ENCODE data around the gene DHRS1. TPM values are rescaled to one million over a fixed set of nuclear protein-coding genes. Genes with fewer than 3 reads are reported as not detected.

DHRS1 gene
- total RNA-seq, 1 experiment from 2014 or later: 19.7 TPM

DNA sequence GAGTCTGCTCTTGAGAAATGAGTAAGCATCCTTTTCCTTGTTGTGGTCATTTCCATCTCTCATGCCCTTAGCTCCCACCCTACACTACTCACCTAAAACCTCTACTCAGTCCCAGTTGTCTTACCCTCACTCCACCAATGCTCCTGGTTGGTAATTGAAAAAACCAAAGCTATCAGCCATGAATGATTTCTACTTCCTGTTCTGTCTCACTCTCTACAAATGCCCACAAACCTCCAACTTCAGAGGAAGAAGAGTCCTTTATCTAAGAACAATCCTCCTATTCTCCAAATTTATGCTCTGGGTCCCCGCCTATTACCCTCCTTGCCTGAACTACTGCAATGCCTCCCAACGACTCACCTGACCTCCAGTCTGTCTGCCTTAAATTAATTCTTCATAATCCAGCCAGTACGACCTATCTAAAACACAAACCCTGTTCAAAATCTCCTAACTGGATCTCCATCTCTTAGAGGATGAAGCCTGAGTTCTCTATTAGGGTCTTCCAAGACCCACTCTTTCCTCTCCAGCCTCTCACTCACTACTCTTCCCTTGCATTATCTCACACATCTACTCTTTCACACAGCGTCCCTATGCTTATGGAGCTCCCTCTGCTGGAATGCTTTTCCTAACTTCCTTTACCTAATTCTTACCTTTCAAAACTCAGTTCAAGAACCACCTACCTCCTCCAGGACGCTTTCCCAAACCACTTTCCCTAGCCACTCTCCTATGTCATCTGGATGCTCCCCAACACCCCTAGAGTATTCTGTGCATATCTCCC is 2.2 kb downstream of the DHRS1 start:
- TF ChIP-seq, protein P1, sequence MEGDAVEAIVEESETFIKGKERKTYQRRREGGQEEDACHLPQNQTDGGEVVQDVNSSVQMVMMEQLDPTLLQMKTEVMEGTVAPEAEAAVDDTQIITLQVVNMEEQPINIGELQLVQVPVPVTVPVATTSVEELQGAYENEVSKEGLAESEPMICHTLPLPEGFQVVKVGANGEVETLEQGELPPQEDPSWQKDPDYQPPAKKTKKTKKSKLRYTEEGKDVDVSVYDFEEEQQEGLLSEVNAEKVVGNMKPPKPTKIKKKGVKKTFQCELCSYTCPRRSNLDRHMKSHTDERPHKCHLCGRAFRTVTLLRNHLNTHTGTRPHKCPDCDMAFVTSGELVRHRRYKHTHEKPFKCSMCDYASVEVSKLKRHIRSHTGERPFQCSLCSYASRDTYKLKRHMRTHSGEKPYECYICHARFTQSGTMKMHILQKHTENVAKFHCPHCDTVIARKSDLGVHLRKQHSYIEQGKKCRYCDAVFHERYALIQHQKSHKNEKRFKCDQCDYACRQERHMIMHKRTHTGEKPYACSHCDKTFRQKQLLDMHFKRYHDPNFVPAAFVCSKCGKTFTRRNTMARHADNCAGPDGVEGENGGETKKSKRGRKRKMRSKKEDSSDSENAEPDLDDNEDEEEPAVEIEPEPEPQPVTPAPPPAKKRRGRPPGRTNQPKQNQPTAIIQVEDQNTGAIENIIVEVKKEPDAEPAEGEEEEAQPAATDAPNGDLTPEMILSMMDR (IDR thresholded peaks at IDR 0.05; ENCODE audit: unreplicated experiment): peak; percentile 19

DNA sequence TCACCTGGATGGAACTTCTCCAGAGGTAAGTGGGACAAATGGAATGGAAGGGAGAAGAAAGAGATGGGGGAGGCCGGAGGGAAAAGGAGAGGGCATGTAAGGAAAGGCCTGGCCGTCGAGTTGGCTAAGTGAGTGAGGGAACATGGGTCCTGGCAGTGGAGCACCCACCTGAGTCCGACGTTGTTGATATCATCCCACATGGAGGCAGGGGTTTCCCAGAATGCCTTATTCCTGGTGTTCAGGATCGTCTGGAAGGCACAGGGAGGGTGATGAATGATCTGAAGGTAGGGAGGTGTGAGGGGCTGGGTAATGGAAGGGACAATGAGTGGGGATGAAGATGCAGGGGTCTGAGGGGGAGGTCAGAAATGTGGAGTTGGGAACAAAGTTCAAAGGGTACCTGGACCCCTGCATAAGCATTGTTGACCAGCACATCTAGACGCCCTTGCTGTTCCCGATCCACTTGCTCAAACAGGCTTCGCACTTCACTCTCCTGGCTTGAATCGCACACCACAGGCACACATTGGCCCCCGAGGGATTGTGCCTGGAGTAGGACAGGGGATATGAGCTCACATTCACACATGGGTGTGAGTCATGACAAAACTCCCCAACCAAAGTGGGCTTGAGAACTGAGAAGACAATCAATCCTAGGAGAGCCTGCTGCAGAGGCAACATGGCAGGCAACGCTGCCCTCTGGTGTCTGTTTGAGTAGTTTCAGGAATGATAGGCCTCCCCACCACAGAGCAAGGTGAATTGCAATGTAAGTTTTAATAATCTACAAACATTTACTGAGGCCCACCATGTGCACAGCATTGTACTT is 3.0 kb downstream of the DHRS1 start:
- H3K27me3 Mint-ChIP-seq (ENCODE audit: unreplicated experiment): no peaks in the 10 kb centered on the region
- peaks cover 32% of the 10 kb centered on the region for H3K4me1 Mint-ChIP-seq (ENCODE audit: low read depth, unreplicated experiment)
- peak; percentile 70 for DNase-seq
- no TSS peak for BruUV-seq (replicated peaks)
- no peaks in the 10 kb centered on the region for H3K9me3 Mint-ChIP-seq (ENCODE audit: low read depth, unreplicated experiment)
- peak overlapping the region; percentile 15 for H3K27ac Mint-ChIP-seq (ENCODE audit: unreplicated experiment)
- TF ChIP-seq, protein P1 (IDR thresholded peaks at IDR 0.05; ENCODE audit: unreplicated experiment): peak; percentile 52
- CTCF ChIA-PET: interaction anchor here (0.6 to 4.2 kb wide), 11 partner anchors 12 to 513 kb away, joined by 3 to 108 read pairs (median 9); partner anchors contain the start of genes CHMP4A, CIDEB, MDP1 and RABGGTA
- intact Hi-C loops (cut with micrococcal nuclease; ENCODE audit: unreplicated experiment): loop anchor here (1.0 to 2.0 kb wide), 2 partner anchors 18 to 53 kb away; no protein-coding TSS in a partner anchor
- H3K36me3 Mint-ChIP-seq (ENCODE audit: insufficient read depth, unreplicated experiment): peaks cover 33% of the 10 kb centered on the region
- no peak overlapping the region for H3K4me3 Mint-ChIP-seq (ENCODE audit: low read depth, unreplicated experiment)

More for the DNA sequence above, 2.2 kb downstream of the DHRS1 start:
- intact Hi-C loops (cut with micrococcal nuclease; ENCODE audit: unreplicated experiment): loop anchor here (1.0 to 2.0 kb wide), 2 partner anchors 19 to 54 kb away; no protein-coding TSS in a partner anchor
- Mint-ChIP-seq H3K4me1 (ENCODE audit: low read depth, unreplicated experiment) (peaks cover 32% of the 10 kb centered on the region), H3K4me3 (ENCODE audit: low read depth, unreplicated experiment) (no peak overlapping the region), H3K27ac (ENCODE audit: unreplicated experiment) (peak overlapping the region; percentile 24), H3K27me3 (ENCODE audit: unreplicated experiment) (no peaks in the 10 kb centered on the region), H3K9me3 (ENCODE audit: low read depth, unreplicated experiment) (no peaks in the 10 kb centered on the region), H3K36me3 (ENCODE audit: insufficient read depth, unreplicated experiment) (peaks cover 33% of the 10 kb centered on the region)
- CTCF ChIA-PET: interaction anchor here (0.6 to 4.2 kb wide), 12 partner anchors 11 to 514 kb away, joined by 3 to 108 read pairs (median 8); partner anchors contain the start of genes CHMP4A, CIDEB, MDP1 and RABGGTA
- BruUV-seq (replicated peaks): no TSS peak
- peak; percentile 36 for DNase-seq

DNA sequence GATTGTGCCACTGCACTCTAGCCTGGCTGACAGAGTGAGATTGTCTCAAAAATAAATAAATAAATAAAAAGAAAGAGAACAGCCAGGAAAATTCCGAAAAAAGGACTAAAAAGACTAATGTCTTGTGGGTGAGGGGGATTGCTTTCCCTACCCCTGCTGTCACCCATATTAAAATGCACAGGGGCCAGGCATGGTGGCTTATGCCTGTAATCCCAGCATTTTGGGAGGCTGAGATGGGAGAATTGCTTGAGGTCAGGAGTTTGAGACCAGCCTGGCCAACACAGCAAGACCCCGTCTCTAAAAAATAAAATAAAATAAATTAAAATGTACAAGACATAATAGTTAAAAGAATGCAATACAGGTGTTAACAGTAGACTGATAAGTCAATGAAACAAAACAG is 6.1 kb downstream of the DHRS1 start:
- intact Hi-C loops (cut with micrococcal nuclease; ENCODE audit: unreplicated experiment): no loop called here
- TF ChIP-seq, protein P1 (IDR thresholded peaks at IDR 0.05; ENCODE audit: unreplicated experiment): no peak
- Mint-ChIP-seq H3K36me3 (ENCODE audit: insufficient read depth, unreplicated experiment) (peaks cover 14% of the 10 kb centered on the region), H3K9me3 (ENCODE audit: low read depth, unreplicated experiment) (no peaks in the 10 kb centered on the region), H3K4me1 (ENCODE audit: low read depth, unreplicated experiment) (peaks cover 23% of the 10 kb centered on the region), H3K4me3 (ENCODE audit: low read depth, unreplicated experiment) (no peak overlapping the region), H3K27me3 (ENCODE audit: unreplicated experiment) (no peaks in the 10 kb centered on the region), H3K27ac (ENCODE audit: unreplicated experiment) (no peak overlapping the region)
- CTCF ChIA-PET: interaction anchor here (1.3 kb wide), 1 partner anchor 51 kb away, joined by 4 read pairs; no protein-coding TSS in a partner anchor
- no TSS peak for BruUV-seq (replicated peaks)
- DNase-seq: no peak

- Mint-ChIP-seq H3K36me3 (ENCODE audit: insufficient read depth, unreplicated experiment) (peaks cover 8% of the 10 kb centered on the region), H3K9me3 (ENCODE audit: low read depth, unreplicated experiment) (no peaks in the 10 kb centered on the region), H3K27ac (ENCODE audit: unreplicated experiment) (no peak overlapping the region), H3K27me3 (ENCODE audit: unreplicated experiment) (no peaks in the 10 kb centered on the region), H3K4me1 (ENCODE audit: low read depth, unreplicated experiment) (peaks cover 14% of the 10 kb centered on the region), H3K4me3 (ENCODE audit: low read depth, unreplicated experiment) (no peak overlapping the region)
- CTCF ChIA-PET: interaction anchor here (1.3 kb wide), 1 partner anchor 49 kb away, joined by 4 read pairs; no protein-coding TSS in a partner anchor
- DNase-seq: no peak
- intact Hi-C loops (cut with micrococcal nuclease; ENCODE audit: unreplicated experiment): no loop called here
- no TSS peak for BruUV-seq (replicated peaks)
- TF ChIP-seq, protein P1 (IDR thresholded peaks at IDR 0.05; ENCODE audit: unreplicated experiment): no peak
Observed at GRCh38 chr14:24292118-24292807, 7.3 kb downstream of the DHRS1 start.
